OCI-LY1 (cell line): ENCODE data around the gene SLC39A8.

ENCODE experiments used
- H2AFZ ChIP-seq: fragments of 200-600 bp; sonication (generic), shearing (Covaris generic); 2 replicates; pipeline ENCODE4 v1.6.0; 2014; ENCODE audit warnings: antibody characterized with exemption, mild to moderate bottlenecking, low read length
- H3F3A ChIP-seq: fragments of 200-600 bp; sonication (generic), shearing (Covaris generic); 2 replicates; pipeline ENCODE4 v1.6.0; 2014; ENCODE audit warnings: mild to moderate bottlenecking, antibody characterized with exemption, low read length, moderate library complexity; ENCODE audit not compliant: insufficient read depth
- H3K27ac ChIP-seq: fragments of 200-600 bp; sonication (generic); 2 replicates; pipeline ENCODE4 v1.5.1; 2014; ENCODE audit warnings: low read length, mixed run types, mild to moderate bottlenecking, low read depth; ENCODE audit not compliant: poor library complexity, severe bottlenecking
- H3K27me3 ChIP-seq: fragments of 200-600 bp; sonication (generic); 2 replicates; pipeline ENCODE4 v1.6.0; 2014; ENCODE audit warnings: antibody characterized with exemption, mild to moderate bottlenecking, low read length, moderate library complexity; ENCODE audit not compliant: insufficient read depth
- H3K36me3 ChIP-seq: fragments of 200-600 bp; sonication (generic); 2 replicates; pipeline ENCODE4 v1.6.1; 2014; ENCODE audit warnings: mild to moderate bottlenecking, antibody characterized with exemption, low read length, moderate library complexity, mixed read lengths; ENCODE audit not compliant: insufficient read depth
- H3K4me1 ChIP-seq: fragments of 200-600 bp; sonication (generic); 2 replicates; pipeline ENCODE4 v1.5.1; 2014; ENCODE audit warnings: mild to moderate bottlenecking, low read length, moderate library complexity; ENCODE audit not compliant: insufficient read depth, severe bottlenecking
- H3K4me2 ChIP-seq: fragments of 200-600 bp; sonication (generic), shearing (Covaris generic); 2 replicates; pipeline ENCODE4 v1.6.1; 2014; ENCODE audit warnings: low read length
- H3K4me3 ChIP-seq: fragments of 200-600 bp; sonication (generic); 2 replicates; pipeline ENCODE4 v1.5.1; 2014; ENCODE audit warnings: low read length, low read depth, mild to moderate bottlenecking, mixed read lengths; ENCODE audit not compliant: poor library complexity, severe bottlenecking
- H3K79me2 ChIP-seq: fragments of 200-600 bp; shearing (Covaris generic); 2 replicates; pipeline ENCODE4 v1.6.1; 2016; ENCODE audit warnings: mixed run types, low read length, mixed read lengths; ENCODE audit not compliant: insufficient read depth
- H3K9ac ChIP-seq: fragments of 200-600 bp; sonication (generic), shearing (Covaris generic); 2 replicates; pipeline ENCODE4 v1.6.1; 2014; ENCODE audit warnings: mild to moderate bottlenecking, low read length, mixed read lengths
- H3K9me2 ChIP-seq: fragments of 200-600 bp; sonication (generic), shearing (Covaris generic); 2 replicates; pipeline ENCODE4 v1.6.1; 2014; ENCODE audit warnings: low read depth, mild to moderate bottlenecking, low read length, mixed read lengths
- H3K9me3 ChIP-seq: fragments of 200-600 bp; shearing (Covaris generic); 2 replicates; pipeline ENCODE4 v1.6.1; 2014; ENCODE audit warnings: low read length, mixed read lengths
- H4K20me1 ChIP-seq: fragments of 200-600 bp; sonication (generic), shearing (Covaris generic); 2 replicates; pipeline ENCODE4 v1.6.0; 2016; ENCODE audit warnings: mild to moderate bottlenecking, low read length; ENCODE audit not compliant: insufficient read depth
- CTCF ChIP-seq: fragments of 200-600 bp; sonication (generic), shearing (Covaris generic); IDR thresholded peaks from 2 replicates; pipeline ENCODE4 v1.5.1; 2017; ENCODE audit warnings: mild to moderate bottlenecking, antibody characterized with exemption, low read length, moderate library complexity, mixed read lengths
- EZH2 ChIP-seq: fragments of 200-600 bp; sonication (generic), shearing (Covaris generic); IDR thresholded peaks from 2 replicates; pipeline ENCODE4 v1.8.0; 2017; ENCODE audit warnings: borderline replicate concordance, mixed run types, mild to moderate bottlenecking, antibody characterized with exemption, low read length, moderate library complexity, mixed read lengths

The SLC39A8 gene

GRCh38 chr4:102213031-102213430 is 132.3 kb downstream of the SLC39A8 start:
- Histone ChIP-seq H3K4me2 (no peak overlapping the region), H3K9ac (no peak overlapping the region)

More at GRCh38 chr4:102213031-102213430, 132.3 kb downstream of the SLC39A8 start:
- no peaks in the 10 kb centered on the region for H3F3A ChIP-seq
- H4K20me1 ChIP-seq: no peaks in the 10 kb centered on the region
- H3K9me2 ChIP-seq: no peaks in the 10 kb centered on the region
- no peak overlapping the region for H2AFZ ChIP-seq
- H3K36me3 ChIP-seq: no peaks in the 10 kb centered on the region
- no peaks in the 10 kb centered on the region for H3K9me3 ChIP-seq
- H3K79me2 ChIP-seq: no peaks in the 10 kb centered on the region
- H3K4me1 ChIP-seq: no peaks in the 10 kb centered on the region
- H3K4me3 ChIP-seq: no peak overlapping the region
- TF ChIP-seq EZH2 (no peak), CTCF (no peak)
- H3K27ac ChIP-seq: no peak overlapping the region
- no peaks in the 10 kb centered on the region for H3K27me3 ChIP-seq
